Measurements from ENCODE around the gene REEP1.
A peak's percentile ranks its signal among the peaks of the same experiment; 100 is the strongest.

The REEP1 gene

DNA sequence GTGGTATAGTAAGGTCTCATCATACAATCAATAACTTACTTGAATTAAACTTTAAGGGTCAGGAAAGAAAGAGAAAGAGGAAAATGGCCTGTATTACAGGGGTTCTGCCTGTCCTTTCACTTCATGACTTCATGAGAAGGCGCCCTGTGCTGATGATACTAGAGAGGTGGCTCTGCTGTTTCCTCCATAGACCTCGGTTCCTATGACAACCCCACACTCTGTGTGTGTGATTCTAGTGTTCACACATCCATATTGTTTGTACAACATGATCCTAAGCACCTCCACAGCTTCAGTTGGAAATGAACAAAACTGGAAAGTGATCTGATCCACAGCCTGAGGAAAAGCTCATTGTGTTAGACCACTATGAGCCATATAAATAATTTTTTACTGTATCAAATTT lies 7.0 kb upstream of the REEP1 start:
- DNase-seq: no peak

DNA sequence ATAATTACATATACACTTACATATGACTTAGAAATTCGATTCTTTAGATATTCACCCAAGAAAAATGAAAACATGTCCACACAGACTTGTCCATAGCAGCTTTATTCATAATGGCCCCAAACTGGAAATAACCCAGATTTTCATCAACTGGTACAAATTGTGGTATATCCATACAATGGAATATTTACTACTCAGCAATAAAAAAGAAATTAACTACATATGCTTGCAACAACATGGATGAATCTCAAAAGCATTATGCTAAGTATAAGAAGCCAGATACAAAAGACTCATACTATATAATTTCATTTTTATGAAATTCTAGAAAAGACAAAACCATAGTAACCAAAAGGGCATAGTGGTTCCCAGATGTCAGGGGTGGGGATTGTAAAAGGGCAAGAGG lies 5.1 kb upstream of the REEP1 start:
- DNase-seq: no peak

DNA sequence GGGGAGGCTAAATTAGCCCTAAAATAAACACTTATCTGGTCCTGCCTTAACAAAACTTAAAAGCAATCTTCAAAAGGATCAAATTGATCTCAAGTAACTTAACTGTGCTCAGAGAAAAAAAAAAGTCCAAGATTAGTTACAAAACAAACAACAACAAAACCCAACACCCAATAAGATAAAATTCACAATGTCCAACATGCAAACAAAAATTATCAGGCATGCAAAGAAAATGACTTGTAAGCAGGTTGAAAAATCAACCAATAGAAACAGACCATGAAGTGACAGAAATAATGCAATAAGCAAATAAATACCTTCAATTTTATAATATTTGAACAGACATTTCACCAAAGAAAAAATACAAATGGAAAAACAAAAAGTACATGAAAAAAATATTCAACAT lies 4.0 kb upstream of the REEP1 start:
- DNase-seq: no peak

DNA sequence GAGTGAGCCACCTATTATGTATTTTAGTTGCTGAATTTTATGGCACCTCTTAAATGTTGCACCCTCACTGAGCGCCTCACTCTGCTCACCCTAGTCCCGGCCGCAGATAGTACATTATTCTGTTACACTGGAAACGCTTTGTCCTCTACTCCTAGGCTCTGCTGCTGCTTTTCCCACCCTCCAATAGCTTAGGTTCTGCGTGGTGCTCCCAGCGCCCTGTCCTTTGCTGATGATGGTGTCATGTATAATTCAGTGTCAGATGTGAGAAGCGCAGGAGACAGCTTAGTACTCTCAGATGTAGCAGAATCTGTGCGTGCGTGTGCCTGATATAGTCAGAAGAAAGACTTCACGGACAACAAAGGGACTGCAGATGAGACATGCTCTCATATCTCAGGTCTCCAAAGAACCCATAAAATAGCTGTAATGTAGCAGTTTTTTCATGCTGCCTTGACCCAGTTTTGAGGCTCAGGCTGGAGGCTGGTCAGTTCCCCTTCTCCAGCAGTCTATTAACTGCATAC lies 1.4 kb upstream of the REEP1 start:
- no peak for DNase-seq

DNA sequence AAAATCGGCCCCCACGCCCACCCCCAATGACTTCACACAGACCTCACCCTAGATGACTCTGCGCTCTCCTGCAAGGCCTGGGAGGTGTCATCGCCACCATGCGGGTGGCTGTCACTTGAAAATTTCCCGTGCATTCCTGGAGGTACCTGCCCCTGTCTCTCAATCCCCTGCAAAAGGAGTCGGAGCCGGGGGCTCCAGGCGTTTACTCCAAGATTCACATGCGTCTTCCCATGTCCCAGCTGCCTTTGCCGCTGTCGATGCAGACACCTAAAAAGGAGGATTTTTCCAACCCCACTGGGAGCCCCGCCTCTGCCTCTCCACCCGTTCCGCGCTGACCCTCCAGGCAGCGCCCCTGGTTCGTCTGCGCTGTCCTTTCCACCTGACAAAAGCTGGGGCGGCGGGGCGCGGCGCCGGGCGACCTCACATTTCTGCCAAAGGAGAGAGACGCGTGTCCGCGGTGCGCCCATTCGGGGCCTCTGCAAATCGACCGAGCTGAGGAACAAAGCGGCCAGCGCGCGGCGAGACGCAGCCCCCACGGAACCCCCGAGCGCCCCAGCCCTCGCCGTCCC lies 667 bp downstream of the REEP1 start:
- DNase-seq: no peak

DNA sequence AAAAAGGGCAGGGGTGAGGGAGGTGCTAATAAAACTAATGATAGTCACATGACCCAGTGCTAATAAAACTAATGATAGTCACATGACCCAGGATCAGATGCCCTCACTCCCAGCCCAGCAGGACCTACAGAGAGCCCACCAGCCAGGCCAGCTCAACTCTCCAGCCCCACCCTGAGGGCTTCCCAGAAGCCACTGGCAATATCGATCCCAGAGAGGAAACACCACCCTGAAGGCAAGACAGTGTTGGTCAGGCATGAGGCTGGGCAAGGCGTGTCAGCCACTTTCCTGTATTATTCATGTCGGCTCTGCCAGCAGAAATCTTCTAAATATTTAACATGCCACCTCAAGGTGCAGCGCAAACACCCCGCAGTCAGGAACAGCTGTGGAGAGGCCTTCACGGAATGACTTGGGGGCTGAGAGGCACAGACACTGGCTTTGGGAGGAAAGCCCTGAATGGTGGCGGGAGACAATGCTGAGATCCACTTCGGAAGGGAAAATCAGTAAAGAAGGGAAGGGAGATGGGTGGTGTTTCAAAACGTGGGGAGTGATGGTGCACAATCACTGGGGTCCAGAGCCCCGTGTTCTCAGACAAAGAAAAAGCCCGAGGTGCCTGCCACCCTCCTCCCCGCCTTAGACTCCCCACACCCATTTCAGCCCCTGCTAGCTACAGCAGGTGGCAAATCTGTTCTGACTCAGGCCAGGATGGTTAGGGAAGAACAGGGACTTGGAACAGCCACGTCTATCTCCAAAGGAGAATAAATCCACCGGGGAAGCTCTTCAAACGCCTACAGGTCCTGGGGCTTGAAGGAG lies 1.4 kb downstream of the REEP1 start:
- no peak for DNase-seq

DNA sequence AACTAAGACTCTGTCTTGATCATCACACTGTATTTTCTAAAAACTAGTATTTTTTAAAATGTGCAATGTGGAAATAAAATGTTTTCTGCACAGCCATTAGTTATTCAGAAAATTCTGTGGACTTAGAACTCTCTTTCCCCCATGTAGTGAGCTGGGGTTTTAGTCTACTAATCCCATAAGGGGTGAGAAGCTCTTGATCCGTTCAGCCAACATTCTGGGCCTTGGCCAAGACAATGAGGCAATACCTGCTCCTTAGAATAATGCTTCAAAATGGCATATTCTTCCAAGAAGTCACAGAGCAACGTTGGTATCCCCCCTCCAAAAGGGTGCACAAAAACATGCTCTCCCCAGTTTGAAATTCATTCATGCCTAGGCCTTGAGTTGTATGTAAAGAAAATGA lies 4.0 kb downstream of the REEP1 start:
- DNase-seq: no peak

DNA sequence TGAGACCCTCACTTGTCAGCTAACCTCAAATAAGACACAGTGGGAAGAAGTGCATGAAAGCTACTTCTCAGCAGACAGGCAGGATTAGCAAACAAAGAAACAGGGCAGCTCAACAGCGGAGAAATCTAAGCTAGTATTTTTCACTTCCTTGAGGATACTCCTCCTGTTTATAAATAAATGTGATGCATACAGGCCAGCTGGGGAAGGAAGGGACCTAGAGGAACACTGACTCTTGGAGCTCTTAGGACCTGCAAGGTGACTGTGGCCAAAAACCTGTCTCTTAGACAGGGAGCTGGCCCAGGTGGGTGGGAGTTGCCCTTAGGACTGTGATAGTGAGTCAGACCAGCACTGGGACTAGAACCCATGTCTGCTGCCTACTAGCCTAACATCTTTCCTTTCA lies 4.8 kb downstream of the REEP1 start:
- DNase-seq: no peak

DNA sequence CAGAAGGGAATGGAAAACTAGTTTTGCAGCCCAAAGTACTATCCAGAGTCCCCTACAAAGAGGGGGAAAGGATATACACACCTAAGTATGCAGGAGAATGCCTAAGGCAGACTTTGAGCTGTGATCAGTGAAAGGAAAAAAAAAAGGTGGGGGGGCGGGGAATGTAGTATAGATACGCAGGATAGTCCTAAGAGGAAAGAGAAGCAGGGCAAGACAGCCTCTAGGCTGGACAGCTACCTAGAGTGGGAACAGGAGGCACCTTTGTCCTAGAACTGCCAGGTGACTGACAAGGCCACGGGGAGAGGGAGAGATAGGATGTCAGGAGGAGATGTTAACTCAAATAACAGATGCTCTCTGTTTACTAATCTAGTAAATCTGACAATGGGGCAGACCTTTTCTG lies 6.0 kb downstream of the REEP1 start:
- peak; percentile 34 for DNase-seq

DNA sequence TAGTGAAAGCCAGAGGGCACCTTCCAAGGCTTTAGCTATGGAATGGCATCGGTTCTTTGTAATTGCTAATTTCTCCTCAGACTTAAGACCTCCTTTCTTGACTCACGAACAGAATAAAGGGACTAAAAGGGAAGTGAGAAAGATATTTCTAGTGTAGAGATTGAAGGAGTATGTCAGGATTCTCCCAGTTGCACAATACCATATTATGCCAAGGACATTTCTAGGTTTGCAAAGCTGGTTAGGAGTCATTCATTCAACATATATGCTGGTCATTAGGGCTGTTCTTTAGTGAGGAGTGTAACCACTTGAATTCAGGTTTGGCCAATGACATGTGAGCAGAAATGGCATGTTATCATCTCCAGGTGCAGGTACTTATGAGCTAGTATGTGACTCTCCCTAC lies 7.4 kb downstream of the REEP1 start:
- DNase-seq: no peak

DNA sequence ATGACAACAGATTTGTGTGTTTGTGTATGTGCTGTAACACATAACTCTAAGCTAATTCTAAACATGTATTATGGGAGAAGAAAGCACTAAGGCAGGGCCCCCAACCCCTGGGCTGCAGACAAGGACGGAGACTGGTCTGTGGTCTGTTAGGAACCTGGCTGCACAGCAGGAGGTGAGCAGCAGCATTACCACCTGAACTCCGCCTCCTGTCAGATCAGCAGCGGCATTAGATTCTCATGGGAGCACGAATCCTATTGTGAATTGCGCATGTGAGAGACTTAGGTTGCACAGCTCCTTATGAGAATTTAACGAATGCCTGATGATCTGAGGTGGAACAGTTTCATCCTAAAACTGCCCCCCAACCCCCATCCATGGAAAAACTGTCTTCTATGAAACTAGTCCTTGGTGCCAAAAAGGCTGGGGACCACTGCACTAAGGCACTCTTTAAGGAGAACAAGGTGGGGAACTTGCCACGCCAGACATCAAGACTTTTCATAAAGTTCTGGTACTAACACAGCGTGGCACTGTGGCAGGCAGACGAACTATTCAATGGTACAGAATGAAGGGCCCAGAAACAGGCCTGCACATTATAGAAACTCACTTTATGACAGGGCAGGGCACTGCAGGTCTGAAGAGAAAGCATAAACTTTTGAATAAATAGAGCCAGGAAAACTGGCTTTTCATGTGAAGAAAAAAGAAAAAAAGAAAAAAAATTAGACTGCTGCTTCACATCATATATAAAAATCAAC lies 14.0 kb downstream of the REEP1 start:
- DNase-seq: no peak

DNA sequence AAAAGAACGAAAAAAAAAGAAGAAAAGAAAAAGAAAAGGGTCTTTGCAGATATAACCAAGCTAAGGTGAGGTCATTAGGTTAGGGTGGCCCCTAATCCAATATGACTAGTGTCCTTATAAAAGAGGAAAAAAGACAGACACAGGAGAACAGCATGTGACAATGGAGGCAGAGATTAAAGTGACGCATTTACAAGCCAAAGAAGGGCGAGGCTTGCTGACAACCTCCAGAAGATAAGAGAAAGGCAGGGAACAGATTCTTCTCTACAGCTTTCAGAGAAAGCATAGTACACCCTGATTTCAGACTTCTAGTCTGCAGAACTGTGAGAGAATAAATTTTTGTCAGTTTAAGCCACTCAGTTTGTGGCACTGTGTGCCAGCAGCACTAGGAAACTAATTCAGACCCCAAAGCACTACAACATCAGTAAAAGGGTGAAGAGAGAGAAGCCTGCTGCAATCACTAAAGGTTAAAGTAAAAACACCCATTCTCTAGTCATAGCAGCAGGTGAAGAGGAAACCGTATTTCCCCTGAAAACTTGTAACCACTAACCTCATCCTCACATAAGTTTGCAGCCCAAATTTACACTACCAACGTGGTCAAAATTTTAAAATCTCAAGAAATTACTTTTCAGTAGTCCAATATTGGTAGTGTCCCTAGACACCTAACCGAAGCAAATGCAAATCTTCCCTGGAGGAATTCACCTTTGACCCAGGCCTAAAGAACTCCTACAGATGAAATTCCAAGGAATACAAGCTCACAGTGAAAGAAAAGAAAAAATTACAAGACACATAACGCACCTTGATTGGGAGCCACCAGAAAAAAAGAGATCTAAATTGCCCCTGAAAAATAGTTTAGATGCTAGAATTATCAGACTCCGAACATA lies 17.5 kb downstream of the REEP1 start:
- no peak for DNase-seq

DNA sequence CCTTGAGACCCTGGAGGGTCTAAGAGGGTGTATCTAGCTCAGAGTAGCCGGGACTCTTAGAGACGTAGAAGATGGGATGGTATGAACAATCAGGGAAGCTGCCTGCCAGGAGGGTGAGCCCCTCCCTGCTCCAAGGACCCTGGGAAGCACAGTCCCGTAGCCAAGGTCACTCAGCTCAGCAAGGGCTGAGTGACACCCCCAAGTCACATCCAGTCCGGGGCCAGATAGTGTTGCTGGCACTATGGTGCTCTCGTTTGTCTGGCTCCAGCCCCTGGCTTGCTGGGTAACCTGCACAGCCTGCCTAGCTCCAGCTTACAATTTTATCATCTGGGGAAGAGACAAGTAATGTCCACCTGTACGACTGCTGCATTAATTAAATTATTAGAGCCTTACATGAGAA lies 22.3 kb downstream of the REEP1 start:
- DNase-seq: no peak

DNA sequence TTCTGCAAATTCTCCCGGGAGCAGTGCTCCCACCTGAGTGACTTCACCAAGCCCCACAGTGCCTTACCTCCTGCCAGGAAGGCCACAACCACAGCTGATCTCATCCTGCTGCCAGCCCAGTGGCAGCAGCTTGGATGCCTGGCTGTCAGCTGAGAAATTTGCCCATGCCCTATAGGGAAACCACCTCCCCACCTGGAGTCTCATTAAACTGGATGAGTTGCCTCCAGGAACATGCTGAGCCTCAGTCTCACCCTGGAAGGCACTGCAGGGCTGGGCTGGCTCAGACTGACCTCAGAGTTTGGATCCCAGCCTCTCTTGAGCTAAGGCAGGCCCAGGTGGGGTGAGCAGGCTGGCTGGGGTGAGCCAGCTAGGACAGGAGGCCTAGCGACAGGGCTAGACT lies 23.3 kb downstream of the REEP1 start:
- DNase-seq: no peak

DNA sequence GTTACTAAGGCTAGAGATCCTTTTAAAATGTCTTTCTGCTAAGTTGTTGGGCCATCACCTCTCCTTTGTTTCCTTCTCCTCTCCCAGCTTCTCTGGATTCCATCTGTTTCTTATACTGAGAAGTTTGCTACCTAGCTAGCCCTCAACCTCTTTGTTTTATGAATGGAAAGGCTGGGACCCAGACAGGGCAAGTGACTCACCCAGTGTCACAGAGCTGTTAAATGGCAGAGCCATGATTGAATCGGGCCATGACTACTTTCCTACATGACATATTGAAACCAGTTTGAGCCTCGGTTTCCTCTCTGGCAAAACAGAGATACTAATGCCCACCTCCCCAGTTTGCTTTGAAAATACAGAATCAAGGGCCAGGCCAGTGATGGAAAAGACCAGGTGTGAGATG lies 24.1 kb downstream of the REEP1 start:
- DNase-seq: no peak

DNA sequence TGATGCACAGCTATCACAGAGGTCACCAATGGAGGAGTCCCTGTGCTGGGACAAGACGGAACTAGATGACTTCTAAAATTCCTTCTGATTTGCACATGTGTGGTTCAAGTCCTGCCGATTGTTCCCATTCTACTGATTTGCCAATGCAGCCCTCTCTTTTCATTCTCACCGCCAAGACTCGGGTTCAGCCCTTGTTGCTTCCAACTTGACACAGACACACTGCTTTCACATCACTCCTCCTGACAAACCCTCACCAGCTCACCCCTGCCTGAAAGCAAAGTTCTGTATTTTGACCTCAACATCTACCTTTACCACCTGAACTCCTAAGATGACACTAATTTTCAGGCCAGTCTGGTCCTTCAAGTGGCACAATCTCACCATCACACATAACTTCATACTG lies 25.5 kb downstream of the REEP1 start:
- DNase-seq: no peak

DNA sequence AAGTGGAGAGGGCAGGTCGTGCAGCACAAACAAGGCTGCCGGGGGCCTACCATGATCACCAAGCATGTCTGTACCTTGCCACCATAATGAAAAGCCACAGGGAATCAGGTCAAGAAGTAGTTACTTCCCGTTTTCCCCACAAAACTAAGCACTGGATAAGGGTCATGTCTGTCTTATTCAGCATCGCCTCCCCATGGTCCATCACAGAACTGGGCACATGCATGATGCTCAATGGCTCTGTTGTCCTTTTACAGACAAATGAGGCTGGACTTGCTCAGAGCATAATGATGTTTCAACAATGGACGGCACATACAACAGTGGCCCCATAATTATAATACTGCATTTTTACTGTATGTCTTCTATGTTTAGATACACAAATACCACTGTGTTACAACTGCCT lies 27.5 kb downstream of the REEP1 start:
- DNase-seq: no peak

DNA sequence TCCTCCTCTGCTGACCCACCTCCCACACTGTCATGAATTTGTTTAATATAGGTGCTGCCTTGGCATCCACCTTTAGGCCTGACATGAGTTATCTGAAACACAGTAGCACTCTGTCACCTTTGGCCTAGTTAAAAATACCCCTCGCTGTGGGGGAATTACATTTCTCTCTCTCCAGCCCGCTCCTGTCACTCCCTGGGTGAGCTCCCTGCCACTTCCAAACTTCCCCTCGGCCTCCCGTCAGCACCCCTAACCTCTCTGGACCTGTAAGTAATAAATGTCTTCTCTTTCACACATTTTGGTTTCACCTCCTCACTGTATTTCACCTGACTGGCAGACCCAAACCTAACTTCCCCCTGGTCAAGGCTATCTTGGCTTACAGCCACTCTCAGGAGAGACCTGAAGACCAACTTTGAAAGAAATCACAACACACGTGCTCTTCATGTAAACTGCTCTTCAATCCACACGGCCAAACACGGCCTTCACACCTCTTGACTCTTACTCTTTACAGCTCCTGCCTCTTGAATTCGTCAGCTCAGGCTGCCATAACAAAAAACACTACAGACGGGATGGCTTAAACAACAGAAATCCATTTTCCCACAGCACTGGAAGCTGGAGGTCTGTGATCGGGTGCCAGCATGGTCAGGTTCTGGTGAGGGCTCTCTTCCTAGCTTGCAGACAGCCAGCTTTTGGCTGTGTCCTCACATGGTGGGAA lies 28.3 kb downstream of the REEP1 start:
- DNase-seq: no peak

DNA sequence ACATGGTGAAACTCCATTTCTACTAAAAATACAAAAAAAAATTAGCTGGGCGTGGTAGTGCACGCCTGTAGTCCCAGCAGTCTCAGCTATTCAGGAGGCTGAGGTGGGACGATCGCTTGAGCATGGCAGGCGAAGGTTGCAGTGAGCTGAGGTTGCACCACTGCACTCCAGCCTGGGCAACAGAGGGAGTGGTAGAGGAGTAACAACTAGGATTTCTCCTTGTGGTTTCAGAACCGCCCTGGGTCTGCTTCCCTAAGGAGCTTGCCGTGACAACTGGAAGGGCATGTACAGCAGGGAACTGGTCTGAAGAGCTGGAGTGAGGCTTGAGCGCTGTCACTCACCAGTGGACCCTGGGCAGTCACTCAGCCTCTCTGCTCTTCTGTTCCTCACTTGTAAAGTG lies 29.1 kb downstream of the REEP1 start:
- no peak for DNase-seq

DNA sequence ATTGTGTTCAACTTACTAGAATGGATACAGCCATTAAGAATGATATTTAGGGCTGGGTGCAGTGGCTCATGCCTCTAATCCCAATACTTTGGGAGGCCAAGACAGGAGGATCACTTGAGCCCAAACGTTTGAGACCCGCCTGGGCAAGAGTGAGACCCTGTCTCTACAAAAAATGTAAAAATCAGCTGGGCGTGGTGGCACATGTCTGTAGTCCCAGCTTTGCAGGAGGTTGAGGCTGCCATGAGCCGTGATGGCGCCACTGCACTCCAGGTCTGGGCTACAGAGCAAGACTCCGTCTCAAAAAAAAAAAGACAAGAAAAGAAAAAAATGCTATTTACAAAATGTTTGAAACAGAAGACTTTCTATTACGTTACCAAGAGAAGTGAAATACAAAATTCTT lies 30.0 kb downstream of the REEP1 start:
- no peak for DNase-seq

DNA sequence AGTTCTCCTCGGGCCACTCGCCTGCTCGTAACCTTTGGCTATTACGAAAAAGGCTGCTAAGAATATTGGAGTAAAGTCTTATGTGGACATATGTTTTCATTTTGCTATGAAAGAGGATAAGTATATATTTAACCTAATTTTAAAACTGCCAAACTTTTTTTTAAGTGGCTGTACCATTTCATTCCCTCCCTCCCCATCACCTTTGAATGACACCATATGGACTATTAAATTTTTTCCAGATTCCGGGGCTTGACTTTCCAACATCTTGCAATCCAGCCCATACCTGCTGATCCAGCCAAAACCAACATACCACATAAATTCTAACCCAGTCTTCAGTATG lies 31.5 kb downstream of the REEP1 start:
- no peak for DNase-seq

DNA sequence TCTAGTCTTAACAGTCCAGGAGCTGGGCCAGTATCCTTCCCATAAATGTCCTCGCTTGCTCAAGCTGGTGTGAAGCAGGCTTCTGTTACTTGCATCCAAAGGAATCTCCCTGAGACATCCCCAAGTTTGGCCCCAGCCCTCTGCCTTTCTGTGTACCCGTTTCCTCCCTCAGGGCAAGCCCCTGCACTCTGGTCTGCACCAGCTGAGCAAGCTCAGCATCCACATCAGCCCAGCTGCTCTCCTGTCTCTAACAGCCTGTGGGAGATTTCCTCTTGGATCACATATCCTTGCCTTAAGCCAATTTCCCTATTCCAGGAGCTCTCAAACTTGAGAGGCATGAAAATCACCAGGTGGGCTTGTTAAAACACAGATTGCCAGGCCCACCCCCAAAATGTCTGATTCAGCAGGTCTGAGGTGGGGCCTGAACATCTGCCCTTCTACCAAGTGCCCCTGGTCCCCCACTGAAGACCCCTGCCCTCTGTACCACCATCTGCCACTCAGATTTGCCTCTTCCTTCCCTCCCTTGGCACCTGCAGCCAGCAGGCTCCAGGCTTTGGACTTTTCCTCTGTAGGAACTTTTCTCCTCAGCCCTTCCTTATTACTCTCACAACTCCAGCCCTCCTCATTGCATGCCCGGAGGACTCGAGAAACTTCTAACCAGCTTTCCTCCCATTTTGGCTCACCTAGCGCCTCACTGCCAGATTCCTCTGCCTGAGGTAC lies 32.1 kb downstream of the REEP1 start:
- DNase-seq: no peak
